Hematopoietic multipotent progenitor cell treated with erythropoietin and hydrocortisone succinate and interleukin-3 and kit ligand, for 17 days (in vitro differentiated cells): ENCODE measurements around the gene RPL3.
"Not testable (repeated sequence)": the region's sequence is repeated elsewhere in the genome, so short reads cannot be mapped to it uniquely, and the experiment has no call there.

Experiments
- DNase-seq: peaks from one replicate; pipeline ENCODE4 v3.0.0-alpha.2; 2015; ENCODE audit warnings: low spot score

Gene RPL3

DNA sequence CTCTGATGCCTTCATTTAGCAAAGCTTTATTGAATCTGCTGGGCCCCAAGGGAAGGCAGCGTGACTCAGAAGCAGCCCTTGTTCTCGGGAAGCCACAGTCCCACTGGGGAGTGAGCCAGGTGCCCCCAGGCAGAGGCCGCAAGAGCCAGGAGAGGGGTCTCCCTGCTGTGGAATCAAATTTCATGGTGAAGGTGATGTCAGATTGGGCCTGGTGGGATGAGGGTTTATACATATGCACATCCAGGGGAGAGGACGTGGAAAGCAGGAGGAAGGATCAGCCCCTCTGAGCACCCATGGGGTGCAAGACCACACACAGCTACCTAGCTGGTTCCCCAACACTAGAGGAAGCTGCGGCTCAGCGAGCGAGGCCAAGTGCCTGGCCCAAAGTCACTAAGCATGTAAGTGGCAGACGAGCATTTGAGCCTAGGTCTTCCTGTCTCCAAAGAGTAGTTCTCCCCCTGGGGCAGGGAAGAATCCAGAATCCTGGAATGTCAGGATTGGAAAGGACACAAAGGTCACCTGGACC is 32.3 kb upstream of the RPL3 start:
- DNase-seq: no peak

DNA sequence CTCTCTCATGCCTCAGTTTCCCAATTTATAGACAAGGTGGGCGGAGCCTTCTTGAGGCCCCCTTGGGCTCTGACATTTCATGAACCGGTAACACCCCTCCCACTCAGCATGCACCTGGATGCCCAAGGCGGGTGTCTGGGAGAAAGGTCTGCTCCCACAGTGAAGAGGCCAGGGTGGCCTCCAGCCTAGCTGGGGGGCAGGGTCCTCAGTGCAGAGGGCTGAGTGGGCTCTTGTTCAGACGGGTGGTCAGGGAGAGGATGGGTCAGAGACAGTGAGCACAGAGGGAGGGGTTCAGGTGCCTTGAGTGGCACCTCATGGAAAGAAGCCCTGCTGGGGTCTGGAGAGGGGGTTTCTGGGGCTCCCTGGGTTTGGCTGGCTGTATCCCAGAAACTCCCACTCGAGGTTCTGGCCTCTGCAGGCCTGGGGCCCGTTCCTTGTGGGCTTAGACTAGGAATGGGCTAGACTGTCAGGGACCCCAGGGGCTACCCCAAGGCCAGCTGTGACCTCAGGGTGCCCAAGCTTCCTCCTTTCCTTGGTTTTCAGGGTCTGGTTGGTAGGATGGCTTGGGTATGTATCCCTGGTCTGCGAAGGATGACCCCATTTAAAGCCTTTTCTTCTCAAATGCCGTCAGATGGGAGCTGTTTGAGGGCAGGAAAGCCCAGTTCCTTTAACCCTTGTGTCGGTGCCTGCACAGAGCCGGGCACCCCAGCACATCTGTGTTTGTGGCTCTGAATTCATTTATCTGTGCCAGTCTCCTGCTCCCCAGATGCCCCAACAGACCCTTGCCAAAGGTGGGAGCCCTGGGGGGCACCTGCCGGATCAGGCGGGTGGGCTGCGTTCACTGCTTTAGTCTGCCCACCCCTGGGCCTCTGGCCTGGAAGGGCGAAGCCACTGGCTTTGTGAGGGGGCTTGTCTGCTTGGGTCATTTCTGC is 31.6 kb upstream of the RPL3 start:
- DNase-seq: no peak

DNA sequence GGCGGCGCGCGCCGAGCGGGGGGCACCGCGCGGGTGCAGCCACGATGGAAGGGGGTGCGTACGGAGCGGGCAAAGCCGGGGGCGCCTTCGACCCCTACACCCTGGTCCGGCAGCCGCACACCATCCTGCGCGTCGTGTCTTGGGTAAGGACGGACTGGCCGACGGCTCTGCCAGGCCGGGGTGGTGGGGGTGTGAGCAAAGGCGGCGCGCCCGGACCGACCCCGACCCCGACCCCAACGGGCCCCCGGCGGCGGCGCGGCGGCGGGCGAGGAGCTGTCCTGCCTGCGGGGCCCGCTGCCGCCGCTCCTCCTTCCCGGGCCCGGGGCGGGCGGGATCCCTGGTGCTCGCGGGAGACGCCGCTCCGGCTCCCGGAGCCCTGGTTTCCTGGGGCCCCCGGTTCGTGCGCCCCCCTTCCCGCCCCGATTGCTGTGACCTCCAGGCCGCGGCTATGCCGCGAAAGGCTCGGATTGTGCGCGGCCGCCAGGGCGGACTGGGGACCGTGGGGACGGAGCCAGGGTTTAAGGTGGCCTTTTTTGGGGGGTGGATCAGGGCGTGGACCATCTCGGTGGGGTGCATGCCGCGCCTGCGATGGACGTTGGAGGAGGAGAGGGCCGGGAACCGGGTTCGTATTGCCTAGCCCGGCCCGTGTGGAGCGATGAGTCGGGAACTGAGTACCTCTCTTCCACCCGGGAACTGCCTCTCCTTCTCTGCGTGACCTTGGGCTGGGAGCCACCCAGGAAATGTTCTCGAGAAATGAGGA is 30.7 kb upstream of the RPL3 start, which contains the start of gene SYNGR1:
SYNGR1 (plus strand) TSS at position 25 of the 760 bp plus-strand sequence; CDS start at position 45, 20 bp downstream.
- no peak for DNase-seq

DNA sequence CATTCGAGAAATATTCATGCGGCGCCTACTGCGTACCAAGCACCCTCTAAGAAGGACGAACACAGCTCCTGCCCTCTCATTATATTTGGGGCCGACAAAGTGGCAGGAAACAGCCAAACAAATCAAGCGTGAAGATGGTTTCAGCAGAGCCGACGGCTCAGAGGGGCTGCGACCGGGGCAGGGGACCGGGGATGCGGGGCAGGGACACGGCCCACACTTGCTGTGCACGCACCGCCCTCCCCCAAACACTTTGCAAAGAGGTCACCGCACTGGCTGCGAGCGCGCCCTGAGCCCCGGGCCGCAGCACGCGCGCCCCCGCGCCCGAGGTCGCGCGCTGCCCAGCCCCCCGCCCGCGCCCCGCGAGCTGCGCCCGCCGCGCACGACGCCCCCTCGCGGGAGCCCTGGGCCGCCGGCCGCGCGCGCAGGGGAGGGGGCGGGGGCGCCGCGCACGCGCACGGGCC is 30.1 kb upstream of the RPL3 start:
- DNase-seq: no peak

DNA sequence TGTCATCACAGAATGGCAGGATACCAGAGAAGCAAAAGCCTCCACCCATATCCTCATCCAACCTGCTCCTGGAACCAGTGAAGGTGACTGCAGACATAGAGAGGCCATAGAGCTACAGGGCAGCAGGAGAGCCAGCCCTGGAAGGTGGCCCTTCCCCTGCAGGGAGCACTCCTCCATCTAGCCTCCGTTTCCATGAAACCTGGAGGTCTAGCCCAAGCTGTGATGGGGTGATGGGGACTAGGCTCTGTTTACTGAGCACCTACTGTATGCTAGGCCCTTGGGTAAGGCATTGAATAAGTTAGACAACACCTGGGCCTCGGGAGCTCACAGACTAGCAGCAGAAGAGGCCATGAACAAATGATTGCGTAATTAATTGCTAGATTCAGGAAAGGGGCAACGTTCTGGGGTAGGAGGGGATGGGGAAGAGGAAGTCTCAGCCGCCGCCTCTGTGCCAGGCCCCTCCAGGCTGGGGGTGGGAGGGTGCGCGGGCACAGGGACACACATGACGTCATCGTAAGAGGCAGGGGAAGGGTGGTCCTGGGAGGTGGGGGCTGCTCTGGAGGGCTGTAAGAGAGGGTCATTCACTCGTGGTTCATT is 29.6 kb upstream of the RPL3 start:
- no peak for DNase-seq

DNA sequence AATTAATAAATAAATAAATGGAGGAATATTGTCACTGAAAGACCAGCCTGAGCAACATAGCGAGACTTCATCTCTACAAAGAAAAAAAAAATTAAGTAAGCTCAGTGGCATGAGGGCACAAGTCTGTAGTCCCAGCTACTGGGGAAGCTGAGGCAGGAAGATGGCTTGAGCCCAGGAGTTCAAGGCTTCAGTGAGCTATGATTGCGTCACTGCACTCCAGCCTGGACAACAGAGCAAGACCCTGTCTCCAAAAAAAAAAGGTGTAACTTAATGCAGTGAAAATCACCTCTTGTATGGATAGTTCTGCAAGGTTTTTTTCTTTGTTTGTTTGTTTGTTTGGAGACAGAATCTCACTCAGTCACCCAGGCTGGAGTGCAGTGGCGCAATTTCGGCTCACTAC is 25.8 kb upstream of the RPL3 start:
- DNase-seq: no peak

DNA sequence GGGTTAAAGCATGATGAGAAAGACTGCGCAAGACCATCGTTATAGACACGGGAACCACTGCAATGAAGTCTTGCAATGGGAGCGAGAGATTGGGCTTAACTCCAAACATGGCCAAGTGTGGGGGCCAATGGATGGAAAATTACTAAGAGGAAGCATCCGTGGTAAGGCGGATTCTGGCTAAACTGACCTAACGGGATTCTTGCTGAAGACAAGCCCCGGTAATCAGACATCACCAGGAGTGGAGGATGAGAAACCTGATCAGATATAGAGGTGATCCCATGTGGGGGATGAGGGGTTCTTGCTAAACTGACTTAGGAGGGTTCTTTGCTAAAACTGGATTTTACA is 24.6 kb upstream of the RPL3 start:
- no peak for DNase-seq

DNA sequence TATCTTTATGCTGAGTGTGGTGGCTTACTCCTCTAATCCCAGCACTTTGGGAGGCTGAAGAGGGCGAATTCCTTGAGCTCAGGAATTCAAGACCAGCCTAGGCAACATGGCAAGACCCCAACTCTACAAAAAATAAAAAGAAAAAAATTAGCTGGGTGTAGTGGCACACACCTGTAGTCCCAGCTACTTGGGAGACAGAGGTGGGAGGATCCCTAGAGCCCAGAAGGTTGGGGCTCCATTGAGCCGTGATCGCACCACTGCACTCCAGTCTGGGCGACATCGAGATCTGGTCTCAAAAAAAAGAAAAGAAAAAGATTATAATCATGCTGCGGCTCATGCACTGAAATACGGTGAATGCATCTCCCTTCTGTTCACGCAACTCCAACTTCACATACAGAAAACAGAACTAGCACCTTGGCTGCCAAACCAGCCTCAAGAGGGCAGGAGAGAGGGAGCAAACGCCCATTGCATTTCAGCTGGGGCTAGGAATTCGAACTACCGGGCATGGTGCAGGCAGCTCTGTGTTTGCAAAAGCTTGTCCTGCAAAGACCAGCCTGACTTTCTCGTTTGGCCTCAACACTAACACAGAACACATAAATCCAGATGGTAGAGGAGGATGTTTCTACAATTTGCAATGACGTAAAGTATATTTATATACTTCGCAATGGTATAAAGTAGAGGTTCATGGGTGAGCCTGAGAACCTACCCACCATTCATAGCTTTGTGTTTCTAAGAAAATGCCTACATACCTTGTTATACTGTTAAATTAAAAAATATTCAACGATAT is 24.0 kb upstream of the RPL3 start:
- DNase-seq: peak; percentile 66

DNA sequence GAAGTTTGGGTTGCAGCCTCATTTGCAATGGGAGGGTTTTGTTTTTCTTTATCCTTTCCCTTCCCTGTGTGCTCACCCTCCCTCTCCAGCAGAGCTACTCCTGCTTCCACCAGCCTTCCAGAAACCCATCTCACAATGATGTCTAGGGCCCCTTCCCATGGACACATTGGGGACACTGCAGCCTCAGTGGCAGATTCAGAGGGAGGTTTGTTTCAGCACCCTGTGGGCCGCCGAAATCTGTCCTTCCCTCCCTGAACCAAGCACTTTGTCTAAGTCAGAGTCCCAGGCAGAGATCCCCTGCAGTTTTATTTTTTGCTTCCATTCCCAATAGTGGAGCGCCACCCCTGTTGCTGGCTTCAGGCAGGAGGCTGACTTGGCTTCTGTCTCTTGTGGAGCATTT is 21.8 kb upstream of the RPL3 start:
- no peak for DNase-seq

DNA sequence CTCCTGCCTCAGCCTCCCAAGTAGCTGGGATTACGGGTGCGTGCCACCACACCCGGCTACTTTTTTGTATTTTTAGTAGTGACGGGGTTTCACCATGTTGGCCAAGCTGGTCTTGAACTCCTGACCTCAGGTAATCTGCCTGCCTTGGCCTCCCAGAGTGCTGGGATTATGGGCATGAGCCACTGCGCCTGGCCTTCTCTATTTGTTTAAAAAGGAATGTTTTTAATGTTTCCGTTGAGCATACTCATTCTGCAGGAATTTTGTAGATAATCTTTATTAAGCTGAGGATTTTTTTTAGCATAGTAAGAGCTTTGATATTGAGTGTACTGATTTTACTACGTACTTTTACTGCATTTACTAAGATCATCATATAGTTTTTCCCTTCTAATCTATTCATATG is 20.4 kb upstream of the RPL3 start:
- not testable (repeated sequence) for DNase-seq

DNA sequence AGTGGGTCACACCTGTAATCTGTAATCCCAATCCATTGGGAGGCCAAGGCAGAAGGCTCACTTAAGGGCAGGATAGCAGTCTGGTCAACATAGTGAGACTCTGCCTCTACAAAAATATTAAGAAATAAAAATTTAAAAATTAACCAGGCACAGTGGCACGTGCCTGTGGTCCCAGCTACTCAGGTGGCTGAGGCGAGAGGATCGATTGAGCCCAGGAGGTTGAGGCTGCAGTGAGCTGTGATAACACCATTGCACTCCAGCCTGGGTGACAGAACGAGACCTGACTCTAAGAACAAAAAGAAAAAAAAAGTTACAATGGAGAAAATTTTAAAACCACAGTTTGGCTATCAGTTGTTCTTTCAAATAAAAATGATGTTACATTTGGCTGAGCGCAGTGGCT is 17.0 kb upstream of the RPL3 start:
- no peak for DNase-seq

DNA sequence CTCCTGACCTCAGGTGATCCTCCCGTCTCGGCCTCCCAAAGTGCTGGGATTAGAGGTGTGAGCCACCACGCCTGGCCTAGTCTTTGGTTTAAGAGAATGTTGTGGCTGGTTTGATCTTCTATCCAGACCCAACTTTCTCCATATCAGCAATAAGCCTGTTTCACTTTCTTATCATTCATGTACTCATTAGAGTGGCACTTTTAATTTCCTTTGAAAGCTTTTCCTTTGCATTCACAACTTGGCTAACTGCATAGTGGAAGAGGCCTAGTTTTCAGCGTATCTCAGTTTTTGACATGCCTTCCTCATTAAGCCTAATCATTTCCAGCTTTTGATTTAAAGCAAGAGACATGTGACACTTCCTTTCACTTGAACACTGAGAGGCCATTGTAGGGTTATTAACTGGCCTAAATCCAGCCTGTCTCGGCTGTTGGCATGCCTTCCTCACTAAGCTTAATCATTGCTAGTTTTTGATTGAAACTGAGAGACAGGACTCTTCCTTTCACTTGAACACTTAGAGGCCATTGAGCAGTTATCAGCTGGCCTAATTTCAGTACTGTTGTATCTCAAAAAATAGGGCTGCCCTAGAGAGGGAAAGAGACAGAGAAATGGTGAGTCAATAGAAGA is 13.1 kb upstream of the RPL3 start:
- no peak for DNase-seq

DNA sequence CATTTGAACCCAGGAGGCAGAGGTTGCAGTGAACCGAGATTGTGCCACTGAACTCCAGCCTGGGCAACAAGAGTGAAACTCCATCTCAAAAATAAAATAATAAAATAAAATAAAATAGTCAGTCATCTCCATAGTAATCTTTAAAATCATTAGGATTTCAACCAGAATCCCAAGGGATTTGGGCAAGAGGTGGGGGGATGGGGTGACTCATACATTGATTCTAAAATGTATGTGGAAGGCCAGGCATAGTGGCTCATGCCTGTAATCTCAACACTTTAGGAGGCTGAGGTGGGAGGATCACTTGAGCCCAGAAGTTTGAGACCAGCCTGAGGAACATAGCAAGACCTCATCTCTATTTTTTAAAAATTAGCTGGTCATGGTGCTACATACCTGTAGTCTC is 11.1 kb upstream of the RPL3 start:
- not testable (repeated sequence) for DNase-seq

DNA sequence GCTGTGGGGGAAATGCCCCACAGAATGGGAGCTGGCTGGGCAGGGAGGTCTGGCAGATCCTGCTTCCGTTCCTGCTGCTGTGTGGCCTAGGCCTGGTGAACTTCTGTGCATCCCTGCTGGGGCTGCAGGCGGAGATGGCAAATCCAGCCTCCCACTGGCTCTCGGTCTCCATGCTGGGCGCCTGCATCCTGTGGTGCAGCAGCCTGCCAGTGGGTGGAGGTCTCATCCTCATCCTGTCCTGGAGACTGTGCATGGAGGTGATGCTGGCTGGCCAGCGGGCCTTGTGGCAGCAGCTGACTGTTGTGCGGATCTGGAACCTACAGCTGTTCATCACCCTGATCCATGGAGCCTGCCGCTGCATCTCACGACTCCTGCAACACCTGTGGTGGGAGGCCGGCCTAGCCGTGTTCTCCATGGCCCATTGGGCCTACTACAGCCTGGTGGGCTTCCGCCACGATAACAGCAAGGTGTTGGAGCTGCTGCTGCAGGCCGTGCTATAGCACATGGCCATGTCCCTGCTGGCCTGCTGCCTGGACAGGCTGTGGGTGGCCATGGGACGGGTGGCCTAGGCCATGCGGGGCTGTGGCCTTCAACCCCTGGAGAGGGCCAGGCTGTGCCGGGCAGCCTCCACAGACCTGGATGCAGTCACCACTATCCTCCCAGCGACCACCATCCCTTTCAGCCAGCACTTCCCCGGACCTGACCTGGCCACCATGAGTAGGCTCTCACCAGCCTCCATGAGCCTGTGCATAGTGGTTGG is 8.8 kb upstream of the RPL3 start:
- no peak for DNase-seq

DNA sequence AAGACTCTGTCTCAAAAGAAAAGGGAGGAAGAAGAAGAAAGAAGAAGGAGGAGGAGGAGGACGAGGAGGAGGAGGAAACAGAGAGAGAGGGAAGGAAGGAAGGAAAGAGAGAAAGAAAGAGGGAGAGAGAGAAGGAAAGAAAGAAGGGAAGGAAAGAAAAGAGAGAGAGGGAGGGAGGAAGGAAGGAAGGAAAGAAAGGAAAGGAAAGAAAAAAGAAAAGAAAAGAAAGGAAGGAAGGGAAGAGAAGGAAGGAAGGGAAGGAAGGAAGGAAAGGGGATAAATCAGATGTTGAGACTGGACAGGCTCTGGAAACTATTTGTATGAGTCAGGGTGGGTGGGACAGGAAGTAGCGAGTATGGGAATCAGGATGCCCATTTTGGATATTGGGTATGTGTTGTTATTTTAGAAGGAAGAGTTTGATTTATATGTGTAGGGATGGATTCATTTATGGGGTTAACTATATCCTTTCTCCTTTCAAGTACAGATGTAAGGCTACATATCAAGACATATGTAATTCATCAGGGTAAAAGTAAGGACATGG is 6.0 kb upstream of the RPL3 start:
- no peak for DNase-seq

DNA sequence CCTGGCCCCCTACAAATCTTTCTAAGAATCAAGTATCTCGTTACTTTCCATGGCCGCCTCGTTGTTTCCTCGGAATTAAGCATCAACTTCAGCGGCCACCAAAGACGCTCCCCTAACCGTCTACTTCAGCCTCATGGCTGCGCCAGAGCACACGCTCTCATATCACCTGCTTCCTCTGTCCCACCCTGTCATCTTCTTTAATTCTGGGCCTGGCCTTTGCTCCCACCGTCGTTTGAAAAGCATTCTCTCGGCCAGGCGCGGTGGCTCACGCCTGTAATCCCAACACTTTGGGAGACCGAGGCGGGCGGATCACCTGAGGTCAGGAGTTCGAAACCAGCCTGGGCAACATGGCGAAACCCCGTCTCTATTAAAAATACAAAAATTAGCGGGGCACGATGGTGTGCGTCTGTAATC is 1.2 kb upstream of the RPL3 start:
- DNase-seq: not testable (repeated sequence)

DNA sequence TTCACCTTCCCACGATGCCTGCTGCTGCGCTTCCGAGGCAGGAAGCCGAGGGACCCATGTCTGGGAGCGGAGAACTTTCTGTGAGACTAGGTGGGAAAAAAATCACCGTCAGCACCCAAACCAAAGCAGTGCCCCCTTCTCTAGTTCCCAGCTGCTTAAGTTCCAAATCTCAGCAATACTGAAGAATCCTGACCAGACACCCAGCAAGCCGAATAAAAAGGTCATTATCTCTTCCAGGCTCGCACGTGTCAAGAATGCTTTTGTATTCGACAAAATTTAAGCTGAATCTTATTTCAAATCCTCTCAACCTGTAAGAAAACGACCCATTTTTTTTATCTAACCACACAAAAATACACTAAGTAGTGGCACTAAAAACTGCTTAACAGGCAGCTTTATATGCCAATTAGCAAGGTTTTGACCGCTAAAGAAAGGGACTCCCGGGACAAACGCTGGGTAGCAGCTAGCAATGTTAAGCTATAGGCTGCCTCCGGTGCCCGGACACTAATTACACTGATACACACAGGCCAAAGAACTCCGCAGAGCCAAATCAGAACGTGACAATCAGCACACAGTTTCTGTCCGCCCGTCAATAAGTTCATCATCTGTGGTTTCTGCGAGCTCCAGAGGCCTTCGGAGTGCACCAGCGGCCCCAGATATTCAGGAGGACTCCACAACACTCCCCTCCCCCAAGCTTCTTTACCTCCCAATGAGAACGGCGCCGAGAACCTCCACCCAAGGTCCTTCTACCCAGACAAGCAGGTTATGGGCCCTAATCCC is 728 bp downstream of the RPL3 start:
- no peak for DNase-seq

DNA sequence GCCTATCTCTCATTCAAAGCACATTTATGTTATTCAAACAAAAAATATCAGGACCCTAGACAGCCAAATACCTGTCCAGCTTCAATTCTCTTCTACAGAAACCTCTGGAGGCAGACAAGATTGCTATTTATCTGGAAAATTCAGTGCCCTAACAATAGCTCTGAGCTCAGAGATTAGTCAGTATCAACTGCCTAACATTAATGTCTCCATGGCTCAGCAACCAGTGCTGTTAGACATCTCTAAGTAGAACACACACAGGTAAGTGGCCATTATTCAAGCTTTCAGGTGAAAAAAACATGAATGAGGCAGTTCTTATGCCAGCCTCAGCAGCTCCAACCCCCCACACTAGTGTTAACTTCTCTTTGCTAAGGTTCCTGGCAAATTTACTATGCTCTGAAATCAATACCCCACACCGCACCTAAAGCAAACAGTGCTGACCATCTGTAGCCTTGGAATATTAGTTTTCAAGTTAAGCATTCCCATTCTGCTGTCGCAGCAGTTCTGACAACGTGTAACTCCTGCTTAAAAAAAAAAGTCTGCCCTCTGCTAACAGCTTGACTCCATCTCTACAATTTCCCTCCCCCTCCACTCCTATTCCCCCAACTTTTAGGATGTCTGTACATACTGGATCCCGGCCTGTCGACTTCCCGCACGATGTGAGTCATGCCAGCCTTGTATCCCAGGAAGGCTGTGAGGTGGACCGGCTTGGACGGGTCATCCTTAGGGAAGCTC is 1.5 kb downstream of the RPL3 start:
- DNase-seq: peak; percentile 13
